ENCODE data around the gene ZNF200. TPM values are rescaled to one million over a fixed set of nuclear protein-coding genes. Genes with fewer than 3 reads are reported as not detected.
A peak's percentile ranks its signal among the peaks of the same experiment; 100 is the strongest.

The ZNF200 gene
- total RNA-seq, 8 experiments from 2014 or later, result 7.3 to 14.8 (median 9.3) TPM

DNA sequence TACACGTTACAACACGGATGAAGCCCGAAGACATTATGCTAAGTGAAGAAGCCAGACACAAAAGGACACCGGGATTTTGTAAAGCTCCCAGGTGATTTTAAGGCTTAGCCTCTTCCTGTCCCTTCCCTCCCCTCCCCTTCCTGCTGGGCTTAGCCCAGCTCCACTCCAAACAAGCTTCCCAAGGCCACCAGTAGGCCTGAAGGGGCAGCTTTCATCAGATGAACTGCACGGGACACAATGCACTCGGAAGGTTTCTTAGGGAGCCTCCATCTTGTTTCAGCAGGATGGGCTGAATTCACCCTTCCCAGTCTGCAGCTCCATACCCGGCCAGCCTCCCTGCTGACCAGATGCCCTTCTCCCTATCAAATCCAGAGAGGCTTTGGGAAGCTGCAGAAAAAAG lies 11.0 kb upstream of the ZNF200 start:
- in situ Hi-C loops (cut with MboI; ENCODE audit: low pct_unique_long_range_greater_than_20kb in 2 of 9, low sequenced_read_pairs in 9 of 9, unreplicated experiment in 9 of 9), result no loop called here
- ATAC-seq (replicated peaks in 6 of 8), result no peak
- 33 to 90% (median 65%) methylated on average over 3 to 7 of the region's 7 CpGs; no CpG with 5 or more reads in 2 of the 10 experiments for WGBS, 10 experiments
- no peaks in the 10 kb centered on the region for H3K4me1 ChIP-seq (replicated peaks in 1 of 2)
- H3K27ac ChIP-seq, result no peak overlapping the region
- no peak overlapping the region for H3K4me3 ChIP-seq

DNA sequence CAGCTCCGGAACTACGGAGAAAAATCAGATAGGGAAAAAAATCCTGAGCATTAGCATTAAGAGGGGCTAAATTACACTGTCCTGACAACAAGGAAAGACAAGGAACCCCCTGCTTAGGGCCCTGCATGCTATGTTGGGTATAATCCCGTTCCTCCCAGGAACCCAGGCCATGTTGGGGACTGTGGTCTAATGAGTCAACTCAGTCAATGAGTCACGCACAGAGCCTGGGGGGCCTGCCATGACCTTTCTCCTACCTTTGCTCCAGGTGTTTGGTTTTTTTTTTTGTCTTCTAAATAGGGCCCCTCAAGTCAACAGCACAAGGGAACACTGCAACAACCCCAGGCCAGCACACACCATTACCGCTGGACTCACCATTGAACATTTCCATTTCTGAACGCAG lies 8.9 kb upstream of the ZNF200 start:
- ATAC-seq (replicated peaks in 6 of 8), result no peak
- Histone ChIP-seq H3K4me3 (no peak overlapping the region), H3K27ac (no peak overlapping the region), H3K4me1 (replicated peaks in 1 of 2) (no peaks in the 10 kb centered on the region)
- 0 to 92% (median 54%) methylated on average over 1 to 6 of the region's 6 CpGs; no CpG with 5 or more reads in 2 of the 10 experiments for WGBS, 10 experiments
- in situ Hi-C loops (cut with MboI; ENCODE audit: low pct_unique_long_range_greater_than_20kb in 2 of 9, low sequenced_read_pairs in 9 of 9, unreplicated experiment in 9 of 9), result no loop called here

DNA sequence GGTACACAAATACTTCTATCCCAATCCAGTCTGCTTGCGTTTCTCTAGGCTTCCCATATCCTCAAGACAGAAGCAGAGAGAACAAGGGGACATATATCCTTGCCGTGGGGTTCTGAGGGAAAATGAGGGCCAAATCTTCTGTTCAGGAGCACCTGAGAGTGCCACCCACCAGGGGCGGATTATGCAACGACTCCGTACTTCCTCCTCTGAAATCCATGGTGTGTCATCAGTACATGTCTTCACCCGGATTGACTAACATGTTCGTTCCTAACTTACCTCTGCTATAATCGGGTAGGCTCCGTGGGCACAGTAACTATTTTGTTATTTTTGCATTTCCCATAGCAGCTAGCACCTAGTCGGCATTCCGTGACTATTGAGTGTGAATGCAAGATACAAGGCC lies 7.8 kb upstream of the ZNF200 start:
- no peaks in the 10 kb centered on the region for H3K4me1 ChIP-seq (replicated peaks in 1 of 2)
- in situ Hi-C loops (cut with MboI; ENCODE audit: low pct_unique_long_range_greater_than_20kb in 2 of 9, low sequenced_read_pairs in 9 of 9, unreplicated experiment in 9 of 9), result no loop called here
- 41 to 86% (median 77%) methylated on average over 4 to 10 of the region's 11 CpGs; no CpG with 5 or more reads in 1 of the 10 experiments for WGBS, 10 experiments
- no peak overlapping the region for H3K4me3 ChIP-seq
- no peak overlapping the region for H3K27ac ChIP-seq
- no peak for ATAC-seq (replicated peaks in 6 of 8)

DNA sequence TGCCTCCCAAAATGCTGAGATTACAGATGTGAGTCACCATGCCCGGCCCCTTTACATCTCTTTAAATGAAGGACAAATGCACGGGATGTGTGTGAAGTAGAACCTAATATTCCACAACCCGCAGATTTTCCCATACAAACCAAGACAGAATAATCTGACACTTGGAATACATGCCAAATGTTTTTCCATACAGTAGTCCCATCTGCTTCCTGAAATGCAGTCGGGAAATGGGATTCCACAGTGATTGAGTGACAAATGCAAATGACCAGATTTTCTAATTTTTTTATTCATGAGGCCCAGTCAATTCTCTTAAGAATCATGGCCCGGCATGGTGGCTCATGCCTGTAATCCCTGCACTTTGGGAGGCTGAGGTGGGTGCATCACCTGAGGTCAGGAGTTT lies 6.8 kb upstream of the ZNF200 start:
- no peak overlapping the region for H3K4me3 ChIP-seq
- in situ Hi-C loops (cut with MboI; ENCODE audit: low pct_unique_long_range_greater_than_20kb in 2 of 9, low sequenced_read_pairs in 9 of 9, unreplicated experiment in 9 of 9), result no loop called here
- H3K27ac ChIP-seq, result no peak overlapping the region
- no peaks in the 10 kb centered on the region for H3K4me1 ChIP-seq (replicated peaks in 1 of 2)
- ATAC-seq (replicated peaks in 6 of 8), result no peak
- 0 to 92% (median 64%) methylated on average over 1 to 5 of the region's 5 CpGs; no CpG with 5 or more reads in 2 of the 10 experiments for WGBS, 10 experiments

DNA sequence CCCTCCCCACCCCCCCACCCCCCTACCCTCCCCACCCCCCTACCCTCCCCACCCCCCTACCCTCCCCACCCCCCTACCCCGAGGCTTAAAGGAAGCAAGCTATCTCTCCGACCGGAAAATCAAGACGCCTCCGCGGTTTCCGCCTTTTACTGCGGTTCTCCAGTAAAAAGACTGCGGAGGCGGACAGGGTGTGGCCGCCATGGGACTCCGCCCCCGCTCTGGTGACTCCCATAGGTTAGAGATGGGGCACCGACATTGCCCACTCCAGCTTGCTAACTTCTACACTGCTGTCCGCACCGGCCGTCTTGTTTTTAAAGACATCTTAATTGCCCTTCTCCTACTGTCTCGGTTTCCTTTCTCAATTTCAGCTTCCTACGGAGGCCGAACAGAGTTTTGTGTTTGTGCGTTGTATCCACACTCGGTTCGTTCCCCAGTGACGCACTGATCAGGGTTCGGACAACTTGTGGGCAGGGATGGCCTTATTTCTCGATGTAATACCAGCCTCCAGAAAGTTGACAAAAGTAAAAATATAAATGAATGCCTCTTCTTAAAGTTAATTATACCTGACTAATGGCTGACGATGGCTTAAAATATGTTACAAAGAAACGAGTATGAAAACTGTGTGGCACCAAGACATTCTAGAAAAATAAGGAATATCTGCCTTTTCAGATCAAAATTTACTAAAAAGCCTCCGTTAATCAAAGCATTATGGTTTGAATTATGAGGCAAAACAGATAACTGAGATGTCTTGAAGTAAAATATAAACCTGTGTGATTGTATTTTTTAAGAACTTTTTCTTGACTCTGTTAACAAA lies 1.1 kb upstream of the ZNF200 start:
- Histone ChIP-seq H3K4me1 (replicated peaks in 1 of 2) (peaks cover 5 to 6% of the 10 kb centered on the region in 2 donors), H3K27ac (no peak overlapping the region), H3K4me3 (no peak overlapping the region)
- no peak for ATAC-seq (replicated peaks in 6 of 8)
- 79 to 100% (median 85%) methylated on average over 1 to 23 of the region's 29 CpGs for WGBS, 10 experiments
- in situ Hi-C loops (cut with MboI; ENCODE audit: low pct_unique_long_range_greater_than_20kb in 2 of 9, low sequenced_read_pairs in 9 of 9, unreplicated experiment in 9 of 9), result no loop called here

DNA sequence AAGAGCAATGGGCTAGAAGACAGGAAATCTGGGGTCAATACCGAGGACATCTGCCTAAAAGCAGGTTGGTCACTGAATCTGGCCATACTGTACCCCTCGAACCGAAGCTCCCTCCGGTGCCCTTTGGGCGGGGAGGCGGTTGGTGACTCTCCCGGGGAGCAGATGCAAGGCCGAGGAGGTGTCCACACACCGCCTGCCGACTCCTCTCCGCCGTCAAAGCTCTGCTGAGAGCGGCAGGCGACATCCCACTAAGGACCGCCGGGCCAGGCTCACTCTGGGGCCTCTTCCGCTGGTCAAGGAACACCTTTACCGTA lies 458 bp downstream of the ZNF200 start:
- no peak for ATAC-seq (replicated peaks in 6 of 8)
- in situ Hi-C loops (cut with MboI; ENCODE audit: low pct_unique_long_range_greater_than_20kb in 2 of 9, low sequenced_read_pairs in 9 of 9, unreplicated experiment in 9 of 9), result no loop called here

DNA sequence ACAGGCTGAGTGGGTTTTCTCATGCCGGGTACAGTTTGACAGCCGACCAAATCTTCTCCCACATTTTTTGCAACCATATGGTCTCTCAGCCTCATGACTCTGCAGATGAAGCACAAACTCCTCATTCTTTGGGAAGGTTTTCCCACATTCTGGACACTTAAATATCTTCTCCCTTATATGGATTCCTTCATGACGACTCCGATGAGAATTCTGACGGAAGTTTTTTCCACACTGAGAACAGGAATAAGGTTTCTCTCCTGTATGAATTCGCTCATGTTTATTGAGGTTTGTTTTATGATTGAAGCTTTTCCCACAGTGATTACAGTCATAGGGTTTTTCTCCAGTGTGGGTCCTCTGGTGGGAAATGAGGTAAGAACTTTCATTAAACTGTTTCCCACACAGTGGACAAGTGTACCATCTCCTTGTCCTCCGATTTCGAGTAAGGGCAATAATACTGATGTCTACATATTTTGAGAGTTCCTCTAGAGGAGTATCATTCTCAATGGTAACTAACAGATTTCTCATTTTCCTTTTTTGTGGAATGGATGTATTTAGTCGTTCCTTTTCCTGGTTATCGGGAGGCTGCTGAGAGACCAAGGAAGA lies 10.9 kb downstream of the ZNF200 start:
- in situ Hi-C loops (cut with MboI; ENCODE audit: low pct_unique_long_range_greater_than_20kb in 2 of 9, low sequenced_read_pairs in 9 of 9, unreplicated experiment in 9 of 9), result no loop called here
- ATAC-seq (replicated peaks in 6 of 8), result no peak
- H3K4me3 ChIP-seq, result no peak overlapping the region
- H3K27ac ChIP-seq, result no peak overlapping the region
- H3K4me1 ChIP-seq (replicated peaks in 1 of 2), result no peaks in the 10 kb centered on the region
- WGBS, 10 experiments, result 90 to 100% (median 96%) methylated on average over 2 to 9 of the region's 10 CpGs

More for the DNA sequence above, 458 bp downstream of the ZNF200 start:
- Histone ChIP-seq H3K4me1 (replicated peaks in 1 of 2) (peaks cover 5 to 6% of the 10 kb centered on the region in 2 donors), H3K27ac (peak overlapping the region; percentile 96 to 99), H3K4me3 (peak overlapping the region; percentile 78 to 99 (median 95))
- WGBS, 10 experiments, result 0 to 7% (median 1%) methylated on average over 1 to 12 of the region's 18 CpGs; no CpG with 5 or more reads in 1 of the 10 experiments

DNA sequence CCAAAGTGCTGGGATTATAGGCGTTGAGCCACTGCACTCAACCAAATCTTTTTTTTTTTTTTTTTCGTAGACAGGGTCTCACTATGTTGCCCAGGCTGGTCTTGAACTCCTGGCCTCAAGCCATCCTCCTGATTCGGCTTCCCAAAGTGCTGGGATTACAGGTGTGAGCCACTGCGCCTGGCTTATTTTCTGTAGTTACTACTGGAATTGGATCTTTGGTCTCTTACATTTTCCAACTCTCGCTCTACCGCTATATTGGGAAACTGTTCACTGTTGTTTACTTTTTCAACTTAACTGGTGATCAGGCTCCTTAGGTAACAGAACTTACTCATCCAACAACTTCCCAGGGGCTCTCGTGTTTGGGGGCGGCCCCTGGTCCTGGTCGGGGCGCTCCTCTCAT lies 14.1 kb downstream of the ZNF200 start:
- 67 to 100% (median 90%) methylated on average over 2 to 9 of the region's 10 CpGs; no CpG with 5 or more reads in 3 of the 10 experiments for WGBS, 10 experiments
- ATAC-seq (replicated peaks in 6 of 8), result no peak
- Histone ChIP-seq H3K4me3 (no peak overlapping the region), H3K4me1 (replicated peaks in 1 of 2) (no peaks in the 10 kb centered on the region), H3K27ac (no peak overlapping the region)
- in situ Hi-C loops (cut with MboI; ENCODE audit: low pct_unique_long_range_greater_than_20kb in 2 of 9, low sequenced_read_pairs in 9 of 9, unreplicated experiment in 9 of 9), result no loop called here

- Histone ChIP-seq H3K4me1 (replicated peaks in 1 of 2) (no peaks in the 10 kb centered on the region), H3K27ac (no peak overlapping the region), H3K4me3 (no peak overlapping the region)
- in situ Hi-C loops (cut with MboI; ENCODE audit: low pct_unique_long_range_greater_than_20kb in 2 of 9, low sequenced_read_pairs in 9 of 9, unreplicated experiment in 9 of 9), result no loop called here
- WGBS, 10 experiments, result 0 to 67% (median 18%) methylated on average over 1 to 3 of the region's 3 CpGs; no CpG with 5 or more reads in 5 of the 10 experiments
- ATAC-seq (replicated peaks in 6 of 8), result no peak
Measured at GRCh38 chr16:3216263-3216640, 18.7 kb downstream of the ZNF200 start.

DNA sequence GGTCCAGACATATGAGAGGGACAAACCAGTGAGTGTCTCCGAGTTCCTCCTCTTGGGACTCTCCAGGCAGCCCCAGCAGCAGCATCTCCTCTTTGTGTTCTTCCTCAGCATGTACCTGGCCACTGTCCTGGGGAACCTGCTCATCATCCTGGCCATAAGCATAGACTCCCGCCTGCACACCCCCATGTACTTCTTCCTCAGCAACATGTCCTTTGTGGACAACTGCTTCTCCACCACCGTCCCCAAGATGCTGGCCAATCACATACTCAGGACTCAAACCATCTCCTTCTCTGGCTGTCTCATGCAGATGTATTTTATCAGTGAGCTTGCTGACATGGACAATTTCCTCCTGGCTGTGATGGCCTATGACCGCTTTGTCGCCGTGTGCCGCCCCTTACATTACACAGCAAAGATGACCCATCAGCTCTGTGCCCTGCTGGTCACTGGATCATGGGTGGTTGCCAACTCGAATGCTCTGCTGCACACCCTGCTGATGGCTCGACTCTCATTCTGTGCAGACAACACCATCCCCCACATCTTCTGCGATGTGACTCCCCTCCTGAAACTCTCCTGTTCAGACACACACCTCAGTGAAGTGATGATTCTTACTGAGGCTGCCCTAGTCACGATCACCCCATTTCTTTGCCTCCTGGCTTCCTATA lies 19.2 kb downstream of the ZNF200 start:
- in situ Hi-C loops (cut with MboI; ENCODE audit: low pct_unique_long_range_greater_than_20kb in 2 of 9, low sequenced_read_pairs in 9 of 9, unreplicated experiment in 9 of 9), result no loop called here
- Histone ChIP-seq H3K27ac (no peak overlapping the region), H3K4me3 (no peak overlapping the region), H3K4me1 (replicated peaks in 1 of 2) (no peaks in the 10 kb centered on the region)
- WGBS, 10 experiments, result 20 to 70% (median 47%) methylated on average over 1 to 7 of the region's 11 CpGs; no CpG with 5 or more reads in 6 of the 10 experiments
- ATAC-seq (replicated peaks in 6 of 8), result no peak

GRCh38 chr16:3214904-3215600 lies 19.9 kb downstream of the ZNF200 start:
- in situ Hi-C loops (cut with MboI; ENCODE audit: low pct_unique_long_range_greater_than_20kb in 2 of 9, low sequenced_read_pairs in 9 of 9, unreplicated experiment in 9 of 9), result no loop called here
- H3K4me3 ChIP-seq, result no peak overlapping the region
- no peaks in the 10 kb centered on the region for H3K4me1 ChIP-seq (replicated peaks in 1 of 2)
- no peak overlapping the region for H3K27ac ChIP-seq
- WGBS, 10 experiments, result 7 to 68% (median 43%) methylated on average over 2 to 6 of the region's 7 CpGs; no CpG with 5 or more reads in 1 of the 10 experiments
- ATAC-seq (replicated peaks in 6 of 8), result no peak

- Histone ChIP-seq H3K4me3 (no peak overlapping the region), H3K27ac (no peak overlapping the region), H3K4me1 (replicated peaks in 1 of 2) (no peaks in the 10 kb centered on the region)
- ATAC-seq (replicated peaks in 6 of 8), result no peak
- 0 to 50% (median 50%) methylated on average over 1 of the region's 1 CpG; no CpG with 5 or more reads in 3 of the 10 experiments for WGBS, 10 experiments
- in situ Hi-C loops (cut with MboI; ENCODE audit: low pct_unique_long_range_greater_than_20kb in 2 of 9, low sequenced_read_pairs in 9 of 9, unreplicated experiment in 9 of 9), result no loop called here
Measured at GRCh38 chr16:3212567-3212966, 22.4 kb downstream of the ZNF200 start.

DNA sequence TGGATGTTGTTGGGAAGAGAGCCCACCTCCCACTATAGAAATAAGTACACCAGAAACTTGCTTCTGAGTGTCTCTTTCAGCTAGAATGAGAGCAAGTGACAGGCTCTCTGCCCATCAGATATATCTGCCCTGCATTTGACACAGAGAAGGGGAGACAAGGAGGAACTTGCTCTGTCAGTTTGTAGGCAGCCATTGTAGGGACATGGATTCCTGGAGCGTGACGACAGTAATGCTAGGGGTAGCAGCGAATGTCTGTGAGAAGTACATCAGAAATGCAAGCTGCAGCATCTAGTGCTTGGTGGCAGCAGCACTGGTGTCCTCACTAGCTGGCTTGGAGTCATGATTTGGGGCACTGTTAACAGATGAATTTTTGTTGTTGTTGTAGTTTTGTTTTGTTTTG lies 23.0 kb downstream of the ZNF200 start:
- ATAC-seq (replicated peaks in 6 of 8), result no peak
- Histone ChIP-seq H3K4me1 (replicated peaks in 1 of 2) (no peaks in the 10 kb centered on the region), H3K27ac (no peak overlapping the region), H3K4me3 (no peak overlapping the region)
- 35 to 83% (median 65%) methylated on average over 1 to 3 of the region's 3 CpGs; no CpG with 5 or more reads in 2 of the 10 experiments for WGBS, 10 experiments
- in situ Hi-C loops (cut with MboI; ENCODE audit: low pct_unique_long_range_greater_than_20kb in 2 of 9, low sequenced_read_pairs in 9 of 9, unreplicated experiment in 9 of 9), result no loop called here
